Pancreas (tissue), 10 donors: Measurements from ENCODE around the gene SHCBP1L. TPM values are rescaled to one million over a fixed set of nuclear protein-coding genes. Genes with fewer than 3 reads are reported as not detected.

Source experiments
- ATAC-seq, 4 donors: fragments of 200-7000 bp; cut with Tn5 transposase; one replicate each; pipeline versions ENCODE4 v1.8.0 to v1.9.1; 2020; ENCODE audit warnings: mild to moderate bottlenecking in 4 of 4, moderate library complexity in 4 of 4
- DNase-seq, 6 donors: peaks; one replicate each; pipeline ENCODE4 v3.0.0-alpha.2; 2020
- FAIRE-seq: peaks from 2 replicates; lab custom pipeline; 2012; peaks lifted over from hg19 to GRCh38; lab: Jason Lieb, UNC
- H3K27ac ChIP-seq, 4 donors: fragments of 200-600 bp; sonication (generic); 1 replicate in 3 of 4; 2 replicates in 1 of 4; pipeline versions ENCODE4 v1.5.0 to v1.8.0; 2020
- H3K27me3 ChIP-seq, 4 donors: fragments of 200-600 bp; one replicate each; pipeline ENCODE4 v1.8.0; 2021
- H3K36me3 ChIP-seq, 3 donors: fragments of 200-600 bp; sonication (generic) in 1 of 3; one replicate each; pipeline versions ENCODE4 v1.5.0 to v1.8.0; 2020 to 2021
- H3K4me1 ChIP-seq, 3 donors: fragments of 200-600 bp; one replicate each; pipeline ENCODE4 v1.8.0; 2021
- H3K4me3 ChIP-seq, 4 donors: fragments of 200-600 bp; sonication (generic) in 2 of 4; one replicate each; pipeline versions ENCODE4 v1.5.0 to v1.8.0; 2020 to 2021
- H3K9me3 ChIP-seq, 4 donors: fragments of 200-600 bp; one replicate each; pipeline ENCODE4 v1.8.0; 2021
- CTCF ChIP-seq, 4 donors: fragments of 200-600 bp; sonication (generic) in 3 of 4; IDR thresholded peaks; one replicate each; pipeline versions ENCODE4 v1.5.0 to v1.8.0; 2021; ENCODE audit warnings: antibody characterized with exemption in 4 of 4
- WGBS, 2 donors: extraction: QIAGEN DNeasy Blood & Tissue Kit; methylation state at CpG; one replicate each; pipeline ENCODE4 v1.1.7; 2013; 5-methylcytosine and 5-hydroxymethylcytosine counted together
- intact Hi-C, 3 donors: fragments of 100-400 bp; cut with DNase I; formaldehyde crosslinking; loops; one replicate each; pipeline versions ENCODE4 v1.11.1 to v1.14.2; 2022
- polyA plus RNA-seq, 2 donors: library from polyadenylated mRNA; stranded (reverse); fragments of 200-250 nt; gene quantifications; one replicate each; pipeline ENCODE4 v1.2.3, GENCODE V29; 2013
- total RNA-seq, 6 donors: library from RNA; stranded (reverse); fragmentation: NEBNext Ultra II Directional in 4 of 6; extraction: Animal tissue kit (Norgen Biotek cat#: 25700) in 4 of 6; gene quantifications; one replicate each; pipeline versions ENCODE4 v1.2.1 to v1.2.4, GENCODE V29; 2021 to 2023
- donor health status: healthy with polysubstance abuse.
- donor health status: DM: no; HTN: no; CAD: no; lungs with moderate emphysema.
- donor health status: DM: no; HTN: no; CAD: no.
- donor health status: control.
- donor health status: control.
- donor health status: Bipolar disorder and iron deficiency.
- donor health status: DM: yes; HTN: yes; CAD: no.
- donor health status: DM: no; HTN: no; CAD: no.
- donor health status: DM: no; HTN: no; CAD: no.
- donor health status: DM: yes; HTN: yes; CAD: no.

The SHCBP1L gene
- total and polyA plus RNA-seq, 8 donors: not detected

- no peak overlapping the region for H3K4me3 ChIP-seq
- intact Hi-C loops: no loop called here
- no peak overlapping the region for H3K27ac ChIP-seq
- H3K27me3 ChIP-seq: no peaks in the 10 kb centered on the region
- no peaks in the 10 kb centered on the region for H3K9me3 ChIP-seq
- ATAC-seq: no peak
- peaks cover 0 to under 1% (median 0%) of the 10 kb centered on the region in 3 donors for H3K4me1 ChIP-seq
- H3K36me3 ChIP-seq: peaks cover 13 to 96% (median 54%) of the 10 kb centered on the region in 3 donors
- FAIRE-seq: no peak
- whole genome bisulfite sequencing, 2 donors: 96 to 98% methylated on average over 1 of the region's 1 CpG
- no peak for TF ChIP-seq CTCF (IDR thresholded peaks at IDR 0.05)
- DNase-seq: no peak
These were observed 90.1 kb downstream of the SHCBP1L start for GRCh38 chr1:182862827-182863226.

DNA sequence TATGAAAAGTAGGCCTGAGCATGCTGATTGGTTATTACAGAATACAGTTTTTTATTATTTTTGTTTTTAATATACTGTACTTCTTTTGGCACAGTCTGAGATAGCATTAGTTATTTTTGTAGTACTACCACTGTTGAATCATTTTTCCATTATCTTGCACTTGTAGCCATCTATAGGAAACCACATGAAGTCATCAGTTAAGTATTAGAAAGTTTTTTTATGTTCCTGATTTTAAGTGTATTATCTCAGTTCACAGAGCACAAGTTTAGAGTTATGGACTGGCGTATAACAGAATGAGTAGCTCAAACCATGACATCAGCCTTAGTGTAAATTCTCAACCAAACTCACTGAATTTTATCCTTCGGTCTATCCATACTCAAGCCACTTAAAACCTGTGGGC, 91.0 kb downstream of the SHCBP1L start:
- FAIRE-seq: no peak
- peaks cover 9 to 96% (median 50%) of the 10 kb centered on the region in 3 donors for H3K36me3 ChIP-seq

DNA sequence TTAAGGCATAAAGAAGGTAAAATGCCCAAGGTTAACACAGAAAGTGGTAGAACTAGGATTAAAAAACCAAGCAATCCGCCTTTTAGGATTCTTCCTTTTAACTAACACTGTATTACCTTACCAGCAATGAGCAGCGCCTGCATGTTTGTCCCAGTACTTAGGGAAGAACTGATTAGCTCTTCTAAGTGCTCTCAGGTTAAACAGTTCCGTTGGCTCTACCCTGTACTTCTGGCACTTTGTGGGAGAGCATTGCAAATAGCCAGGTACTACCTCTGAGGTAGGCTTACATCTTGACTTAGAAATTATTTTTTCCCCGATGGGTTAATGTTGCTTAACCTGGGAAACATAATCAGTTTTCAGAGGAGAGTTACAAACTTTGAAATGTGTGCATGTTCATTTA, 92.3 kb downstream of the SHCBP1L start:
- no peaks in the 10 kb centered on the region for H3K27me3 ChIP-seq
- 92 to 93% methylated on average over 4 of the region's 4 CpGs for WGBS, 2 donors
- H3K4me1 ChIP-seq: peaks cover 0 to 5% (median 0%) of the 10 kb centered on the region in 3 donors
- intact Hi-C loops: no loop called here
- no peak overlapping the region for H3K27ac ChIP-seq
- no peak for TF ChIP-seq CTCF (IDR thresholded peaks at IDR 0.05)
- no peak for ATAC-seq
- DNase-seq: no peak
- no peak for FAIRE-seq
- H3K36me3 ChIP-seq: peaks cover 9 to 96% (median 47%) of the 10 kb centered on the region in 3 donors
- no peak overlapping the region for H3K4me3 ChIP-seq
- H3K9me3 ChIP-seq: no peaks in the 10 kb centered on the region

More for the DNA sequence above, 91.0 kb downstream of the SHCBP1L start:
- Histone ChIP-seq H3K9me3 (no peaks in the 10 kb centered on the region), H3K27ac (no peak overlapping the region), H3K4me1 (peaks cover 0 to 5% (median 0%) of the 10 kb centered on the region in 3 donors), H3K27me3 (no peaks in the 10 kb centered on the region), H3K4me3 (no peak overlapping the region)
- intact Hi-C loops: no loop called here
- 96% methylated on average over 2 of the region's 2 CpGs for WGBS, 2 donors
- DNase-seq (no peak), ATAC-seq (no peak)
- TF ChIP-seq CTCF (IDR thresholded peaks at IDR 0.05): no peak

DNA sequence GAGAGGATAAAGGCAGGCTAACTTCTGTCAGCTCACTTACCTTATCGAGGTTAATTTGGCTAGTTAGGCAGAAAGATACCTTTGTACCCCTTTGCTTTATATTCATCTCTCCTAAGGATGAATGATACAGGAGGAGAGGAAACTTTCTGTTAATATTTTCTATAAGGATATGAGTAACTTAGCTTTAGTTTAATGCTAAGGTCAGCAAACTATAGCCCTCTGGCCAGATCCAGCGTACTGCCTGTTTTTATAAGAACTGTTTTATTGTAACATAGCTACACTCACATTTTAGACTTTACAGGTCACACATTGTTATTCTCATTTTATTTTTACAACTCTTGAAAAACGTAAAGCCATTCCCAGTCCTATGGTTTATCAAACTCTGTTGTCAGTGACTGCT, 95.8 kb downstream of the SHCBP1L start:
- intact Hi-C loops: no loop called here
- Histone ChIP-seq H3K27me3 (no peaks in the 10 kb centered on the region), H3K4me3 (no peak overlapping the region), H3K4me1 (peaks cover 0 to 5% (median 0%) of the 10 kb centered on the region in 3 donors), H3K36me3 (peaks cover 9 to 90% (median 59%) of the 10 kb centered on the region in 3 donors), H3K9me3 (no peaks in the 10 kb centered on the region), H3K27ac (no peak overlapping the region)
- ATAC-seq (no peak), FAIRE-seq (no peak), DNase-seq (no peak)
- WGBS, 2 donors: 80 to 83% methylated on average over 3 of the region's 3 CpGs
- TF ChIP-seq CTCF (IDR thresholded peaks at IDR 0.05): no peak

- ATAC-seq (no peak), DNase-seq (no peak), FAIRE-seq (no peak)
- peaks cover 8 to 84% (median 60%) of the 10 kb centered on the region in 3 donors for H3K36me3 ChIP-seq
- intact Hi-C loops: no loop called here
- TF ChIP-seq CTCF (IDR thresholded peaks at IDR 0.05): no peak
- H3K27me3 ChIP-seq: no peaks in the 10 kb centered on the region
- peaks cover 0 to 5% (median 0%) of the 10 kb centered on the region in 3 donors for H3K4me1 ChIP-seq
- no peak overlapping the region for H3K27ac ChIP-seq
- 74 to 78% methylated on average over 4 of the region's 4 CpGs for WGBS, 2 donors
- no peaks in the 10 kb centered on the region for H3K9me3 ChIP-seq
- H3K4me3 ChIP-seq: no peak overlapping the region
These were observed 97.1 kb downstream of the SHCBP1L start for GRCh38 chr1:182855911-182856310.
